Measurements from ENCODE around the gene SPPL2C. TPM values are rescaled to one million over a fixed set of nuclear protein-coding genes. Genes with fewer than 3 reads are reported as not detected.
"Not testable (repeated sequence)": the region's sequence is repeated elsewhere in the genome, so short reads cannot be mapped to it uniquely, and the experiment has no call there.

The SPPL2C gene
- total RNA-seq, 4 donors from 2014 or later: not detected

- no peaks in the 10 kb centered on the region for H3K27me3 ChIP-seq
- no peak for DNase-seq
- H3K4me3 ChIP-seq: no peak overlapping the region
- H3K36me3 ChIP-seq: no peaks in the 10 kb centered on the region
- no peak overlapping the region for H3K27ac ChIP-seq
- no peaks in the 10 kb centered on the region for H3K4me1 ChIP-seq
- no peak for TF ChIP-seq POLR2A (IDR thresholded peaks at IDR 0.05)
- no peak for TF ChIP-seq CTCF (IDR thresholded peaks at IDR 0.05)
- no peaks in the 10 kb centered on the region for H3K9me3 ChIP-seq
Measured at GRCh38 chr17:45854209-45854608, 9.5 kb downstream of the SPPL2C start.

GRCh38 chr17:45855691-45856336 is 11.1 kb downstream of the SPPL2C start:
- no peak for TF ChIP-seq POLR2A (IDR thresholded peaks at IDR 0.05)
- no peak for TF ChIP-seq CTCF (IDR thresholded peaks at IDR 0.05)
- Histone ChIP-seq H3K4me1 (no peaks in the 10 kb centered on the region), H3K4me3 (no peak overlapping the region), H3K27ac (no peak overlapping the region), H3K27me3 (no peaks in the 10 kb centered on the region), H3K36me3 (no peaks in the 10 kb centered on the region), H3K9me3 (no peaks in the 10 kb centered on the region)
- no peak for DNase-seq

- TF ChIP-seq POLR2A (IDR thresholded peaks at IDR 0.05) (no peak), CTCF (IDR thresholded peaks at IDR 0.05) (no peak)
- Histone ChIP-seq H3K9me3 (no peaks in the 10 kb centered on the region), H3K4me1 (no peaks in the 10 kb centered on the region), H3K27me3 (no peaks in the 10 kb centered on the region), H3K4me3 (no peak overlapping the region), H3K27ac (no peak overlapping the region), H3K36me3 (no peaks in the 10 kb centered on the region)
- no peak for DNase-seq
Measured at GRCh38 chr17:45857977-45858708, 13.5 kb downstream of the SPPL2C start.

- Histone ChIP-seq H3K27me3 (no peaks in the 10 kb centered on the region), H3K4me1 (no peaks in the 10 kb centered on the region), H3K4me3 (no peak overlapping the region), H3K36me3 (no peaks in the 10 kb centered on the region), H3K9me3 (no peaks in the 10 kb centered on the region), H3K27ac (no peak overlapping the region)
- TF ChIP-seq CTCF (IDR thresholded peaks at IDR 0.05) (no peak), POLR2A (IDR thresholded peaks at IDR 0.05) (no peak)
- DNase-seq: no peak
Measured at GRCh38 chr17:45861165-45861564, 16.5 kb downstream of the SPPL2C start.

GRCh38 chr17:45862127-45862526 is 17.4 kb downstream of the SPPL2C start:
- not testable (repeated sequence) for H3K4me1 ChIP-seq, H3K9me3 ChIP-seq, H3K27me3 ChIP-seq, H3K4me3 ChIP-seq, H3K36me3 ChIP-seq, H3K27ac ChIP-seq, DNase-seq

GRCh38 chr17:45863857-45864654 is 19.4 kb downstream of the SPPL2C start:
- Histone ChIP-seq H3K27me3 (no peaks in the 10 kb centered on the region), H3K4me1 (no peaks in the 10 kb centered on the region), H3K9me3 (no peaks in the 10 kb centered on the region), H3K36me3 (no peaks in the 10 kb centered on the region), H3K27ac (no peak overlapping the region), H3K4me3 (no peak overlapping the region)
- TF ChIP-seq CTCF (IDR thresholded peaks at IDR 0.05) (no peak), POLR2A (IDR thresholded peaks at IDR 0.05) (no peak)
- no peak for DNase-seq

Data from Peyer's patch (tissue), 4 donors.